Measurements from ENCODE around the gene RAD51B. TPM values are rescaled to one million over a fixed set of nuclear protein-coding genes. Genes with fewer than 3 reads are reported as not detected.

RAD51B gene
- total and polyA plus RNA-seq, 9 of the 15 experiments (the other 6 are each of a cell fraction or from before 2014, with no cell fraction given), result 8.5 to 17.3 (median 11.3) TPM

DNA sequence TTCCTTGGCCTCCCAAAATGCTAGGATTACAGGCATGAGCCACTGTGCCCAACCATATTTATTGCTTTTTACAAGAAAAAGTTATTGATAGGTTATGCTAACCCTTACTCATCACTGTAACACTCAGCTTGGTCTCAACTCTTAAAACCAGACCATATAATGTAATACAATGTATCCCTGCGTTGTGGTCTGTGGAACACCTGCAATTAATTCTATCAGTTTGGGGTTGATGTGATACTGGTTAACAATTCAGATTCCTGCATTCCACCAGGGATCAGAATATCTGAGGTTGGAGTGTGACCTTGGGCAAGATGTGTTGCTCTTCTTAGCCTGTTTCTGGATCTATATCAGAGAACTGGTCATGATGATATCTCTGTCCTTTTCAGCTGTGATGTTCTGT, 419.0 kb downstream of the RAD51B start:
- Histone ChIP-seq H3K27me3 (ENCODE audit: control insufficient read depth in 2 of 2, insufficient read depth in 2 of 2, low read length in 2 of 2) (no peaks in the 10 kb centered on the region), H2AFZ (ENCODE audit: low read depth, low read length) (no peak overlapping the region), H3K9ac (ENCODE audit: insufficient read depth in 1 of 2, low read depth in 2 of 2, low read length in 2 of 2) (no peak overlapping the region), H3K36me3 (ENCODE audit: control insufficient read depth, insufficient read depth, low read length) (no peaks in the 10 kb centered on the region), H3K79me2 (ENCODE audit: control insufficient read depth, insufficient read depth, low read length) (no peaks in the 10 kb centered on the region), H3K9me3 (replicated peaks; ENCODE audit: control insufficient read depth, insufficient read depth, low read depth, low read length) (no peaks in the 10 kb centered on the region), H4K20me1 (replicated peaks; ENCODE audit: control insufficient read depth, insufficient read depth, low read length) (no peaks in the 10 kb centered on the region), H3K4me2 (ENCODE audit: insufficient read depth, low read length) (no peak overlapping the region), H3K27ac (ENCODE audit: extremely low read depth, low read depth, low read length) (no peak overlapping the region), H3K9me1 (ENCODE audit: control insufficient read depth, insufficient read depth, low read length) (no peaks in the 10 kb centered on the region), H3K4me1 (replicated peaks in 1 of 2; ENCODE audit: control insufficient read depth in 2 of 2, insufficient read depth in 2 of 2, low read length in 2 of 2) (peaks cover 0 to 26% of the 10 kb centered on the region in 2 experiments; a peak in 2 of 5 replicates), H3K4me3 (no peak overlapping the region)
- TF ChIP-seq NFXL1 (CRISPR knock-in tag; IDR thresholded peaks at IDR 0.05) (no peak), ESRRA (IDR thresholded peaks at IDR 0.05; ENCODE audit: borderline replicate concordance, low read depth) (0 out of 2 replicates have a peak, but pooled peaks have one; percentile 13)
- ChIA-PET CTCF (ENCODE audit: low intra/inter-chr PET ratio) (no interaction called here), POLR2A (interaction anchor here (1.0 kb wide), 1 partner anchor 553 kb away, joined by 3 read pairs; no protein-coding TSS in a partner anchor)
- ATAC-seq, result no peak
- intact Hi-C loops (cut with micrococcal nuclease), result no loop called here
- no peak for DNase-seq (ENCODE audit: extremely low read depth in 1 of 4, low spot score in 3 of 4)
- in situ Hi-C loops (cut with MboI), result no loop called here
- 40% methylated on average over 1 of the region's 1 CpG for WGBS (ENCODE audit: insufficient coverage, low coverage, missing lambda C conversion rate)
- FAIRE-seq, result no peak
- no TSS peak for BruUV-seq (replicated peaks)

DNA sequence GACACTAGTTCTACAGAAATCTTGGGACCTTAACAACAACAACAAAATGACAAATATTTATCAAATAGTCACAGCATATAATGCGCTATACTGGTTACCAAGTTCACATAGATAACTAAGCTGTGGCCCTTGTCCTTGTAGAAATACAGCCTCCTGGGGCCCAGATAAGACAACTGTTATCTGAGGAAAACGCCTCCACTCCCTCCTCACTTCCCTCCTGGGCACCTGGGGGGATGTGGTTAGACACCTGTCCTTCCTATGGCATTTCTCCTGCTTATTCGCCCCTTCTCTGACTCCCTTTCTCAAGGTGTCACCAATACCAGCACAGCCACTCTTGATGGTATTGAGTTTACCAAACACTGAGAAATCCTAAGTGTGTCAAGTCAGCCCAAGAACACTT, 419.4 kb downstream of the RAD51B start:
- intact Hi-C loops (cut with micrococcal nuclease), result no loop called here
- H2AFZ ChIP-seq (ENCODE audit: low read depth, low read length), result no peak overlapping the region
- ChIA-PET CTCF (ENCODE audit: low intra/inter-chr PET ratio) (interaction anchor here (0.7 kb wide), 1 partner anchor 284 kb away, joined by 3 read pairs; no protein-coding TSS in a partner anchor), POLR2A (interaction anchor here (1.0 kb wide), 1 partner anchor 552 kb away, joined by 3 read pairs; no protein-coding TSS in a partner anchor)
- in situ Hi-C loops (cut with MboI), result no loop called here
- no peaks in the 10 kb centered on the region for H3K9me3 ChIP-seq (replicated peaks; ENCODE audit: control insufficient read depth, insufficient read depth, low read depth, low read length)
- no peaks in the 10 kb centered on the region for H3K79me2 ChIP-seq (ENCODE audit: control insufficient read depth, insufficient read depth, low read length)
- no peaks in the 10 kb centered on the region for H3K9me1 ChIP-seq (ENCODE audit: control insufficient read depth, insufficient read depth, low read length)
- FAIRE-seq, result peak; percentile 62
- no peaks in the 10 kb centered on the region for H4K20me1 ChIP-seq (replicated peaks; ENCODE audit: control insufficient read depth, insufficient read depth, low read length)
- ATAC-seq, result peak; percentile 54
- H3K27me3 ChIP-seq (ENCODE audit: control insufficient read depth in 2 of 2, insufficient read depth in 2 of 2, low read length in 2 of 2), result no peaks in the 10 kb centered on the region
- 7% methylated on average over 3 of the region's 3 CpGs for WGBS (ENCODE audit: insufficient coverage, low coverage, missing lambda C conversion rate)
- no peak overlapping the region for H3K4me3 ChIP-seq
- H3K27ac ChIP-seq (ENCODE audit: extremely low read depth, low read depth, low read length), result no peak overlapping the region; the same call in 2 of the 3 replicates
- no TSS peak for BruUV-seq (replicated peaks)
- DNase-seq (ENCODE audit: extremely low read depth in 1 of 4, low spot score in 3 of 4), result peak in 1 of 4 experiments; percentile 43
- H3K9ac ChIP-seq (ENCODE audit: insufficient read depth in 1 of 2, low read depth in 2 of 2, low read length in 2 of 2), result no peak overlapping the region
- H3K36me3 ChIP-seq (ENCODE audit: control insufficient read depth, insufficient read depth, low read length), result no peaks in the 10 kb centered on the region
- peak overlapping the region; percentile 44; the same call in 1 of the 2 replicates for H3K4me2 ChIP-seq (ENCODE audit: insufficient read depth, low read length)
- H3K4me1 ChIP-seq (replicated peaks in 1 of 2; ENCODE audit: control insufficient read depth in 2 of 2, insufficient read depth in 2 of 2, low read length in 2 of 2), result peaks cover 0 to 26% of the 10 kb centered on the region in 2 experiments; a peak in 2 of 5 replicates
- TF ChIP-seq PRDM10 (IDR thresholded peaks at IDR 0.05; ENCODE audit: partially characterized antibody) (no peak), MCM2 (IDR thresholded peaks at IDR 0.05; ENCODE audit: low read depth) (no peak), SUPT5H (IDR thresholded peaks at IDR 0.05) (no peak), ILK (tag; IDR thresholded peaks at IDR 0.05; ENCODE audit: borderline replicate concordance, low read depth) (no peak), RHOXF2B (CRISPR knock-in tag; conservative IDR thresholded peaks at IDR 0.05) (no peak), RBFOX2 (IDR thresholded peaks at IDR 0.05; ENCODE audit: low read depth, low read length) (no peak), PCBP2 (IDR thresholded peaks at IDR 0.05; ENCODE audit: low read depth, low read length, poor library complexity, severe bottlenecking) (no peak), CBFA2T2 (conservative IDR thresholded peaks at IDR 0.05) (peak; percentile 80), NFXL1 (CRISPR knock-in tag; IDR thresholded peaks at IDR 0.05) (no peak), ZEB2 (IDR thresholded peaks at IDR 0.05) (peak; percentile 63; the same call in 1 of the 2 replicates)
- TF ChIP-seq, protein P1, sequence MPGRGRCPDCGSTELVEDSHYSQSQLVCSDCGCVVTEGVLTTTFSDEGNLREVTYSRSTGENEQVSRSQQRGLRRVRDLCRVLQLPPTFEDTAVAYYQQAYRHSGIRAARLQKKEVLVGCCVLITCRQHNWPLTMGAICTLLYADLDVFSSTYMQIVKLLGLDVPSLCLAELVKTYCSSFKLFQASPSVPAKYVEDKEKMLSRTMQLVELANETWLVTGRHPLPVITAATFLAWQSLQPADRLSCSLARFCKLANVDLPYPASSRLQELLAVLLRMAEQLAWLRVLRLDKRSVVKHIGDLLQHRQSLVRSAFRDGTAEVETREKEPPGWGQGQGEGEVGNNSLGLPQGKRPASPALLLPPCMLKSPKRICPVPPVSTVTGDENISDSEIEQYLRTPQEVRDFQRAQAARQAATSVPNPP (IDR thresholded peaks at IDR 0.05; ENCODE audit: borderline replicate concordance, insufficient read depth, insufficient read length), result no peak

Measured in K562 (cell line).